ENCODE measurements around the gene APAF1. TPM values are rescaled to one million over a fixed set of nuclear protein-coding genes. Genes with fewer than 3 reads are reported as not detected.

APAF1 gene
- total RNA-seq, 2 experiments from 2014 or later = 19.6 to 20.8 TPM

DNA sequence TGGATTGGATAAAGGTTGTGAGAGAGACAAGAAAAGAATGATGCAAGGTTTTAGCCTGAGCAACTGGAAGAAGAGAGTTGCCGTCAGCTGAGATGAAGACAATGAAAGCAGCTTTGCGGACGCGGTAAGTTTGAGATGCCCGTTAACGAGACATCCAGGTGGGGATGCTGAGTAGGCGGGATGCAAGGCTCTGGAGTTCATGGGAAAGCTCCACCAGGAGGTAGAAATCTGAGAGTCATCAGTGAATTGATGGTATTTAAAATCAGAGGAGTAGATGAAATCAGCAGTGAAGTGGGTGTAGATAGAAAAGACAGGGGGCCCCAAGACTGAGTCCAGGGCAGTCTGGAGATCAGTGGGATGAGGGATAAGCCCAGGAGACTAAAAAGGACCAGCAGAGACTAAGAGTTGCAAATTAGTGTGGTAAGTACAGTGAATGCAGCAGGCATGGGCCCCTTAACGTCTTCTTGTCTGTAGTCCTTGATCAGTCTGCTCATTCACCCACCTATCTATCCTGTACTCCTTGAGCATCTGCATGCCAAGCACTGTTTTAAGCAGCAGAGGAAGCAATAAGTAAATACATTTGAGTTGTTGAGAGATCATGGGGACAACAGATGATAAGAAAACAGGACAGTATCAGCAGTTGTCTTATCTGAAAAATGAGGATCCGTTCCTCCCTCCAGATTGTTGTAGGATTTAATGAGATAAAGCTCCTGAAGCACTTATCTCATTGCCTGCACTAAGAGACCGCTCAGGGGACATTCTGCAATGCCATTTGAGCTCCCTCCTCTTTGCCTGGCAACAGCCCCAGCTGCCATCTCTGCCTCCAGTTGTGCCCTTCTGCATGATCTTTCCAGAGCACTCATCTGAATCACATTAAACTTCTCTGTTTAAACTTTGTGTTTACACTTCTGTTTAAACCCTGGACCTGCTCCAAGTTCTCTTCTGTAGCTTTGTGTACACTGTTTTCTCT lies 91.5 kb downstream of the APAF1 start:
- H3K27ac Mint-ChIP-seq = no peak overlapping the region
- POLR2A ChIA-PET = interaction anchor here (0.7 kb wide), 1 partner anchor 141 kb away, joined by 3 read pairs; no protein-coding TSS in a partner anchor

DNA sequence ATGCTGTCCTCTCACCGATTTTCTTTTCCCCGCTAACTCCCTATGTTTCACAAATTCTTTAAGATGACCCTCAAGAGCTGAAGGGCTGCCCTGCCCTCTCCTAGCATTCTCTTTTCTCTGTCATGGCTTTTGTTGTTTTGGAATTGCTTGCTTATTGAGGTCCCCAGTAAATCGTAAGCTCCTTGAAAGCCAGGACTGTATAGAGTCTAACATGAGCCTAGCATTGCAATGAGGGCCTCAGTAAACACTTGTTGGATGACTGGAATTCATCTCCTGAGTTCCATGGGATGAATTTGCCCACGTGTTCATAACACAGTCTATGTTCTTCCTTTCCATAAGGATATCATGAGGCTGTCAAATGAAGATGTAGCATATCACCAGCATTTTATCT lies 92.2 kb downstream of the APAF1 start:
- no peaks in the 10 kb centered on the region for H3K9me3 Mint-ChIP-seq
- ChIA-PET CTCF (no interaction called here), POLR2A (no interaction called here)
- H3K27ac Mint-ChIP-seq = no peak overlapping the region
- H3K27me3 Mint-ChIP-seq = no peaks in the 10 kb centered on the region
- no peak for DNase-seq
- intact Hi-C loops (cut with micrococcal nuclease) = no loop called here
- H3K36me3 Mint-ChIP-seq = peaks cover 1% of the 10 kb centered on the region
- H3K4me3 Mint-ChIP-seq = no peak overlapping the region
- peaks cover 51% of the 10 kb centered on the region for H3K4me1 Mint-ChIP-seq (ENCODE audit: low read depth)

More for the DNA sequence above, 91.5 kb downstream of the APAF1 start:
- Mint-ChIP-seq H3K4me1 (ENCODE audit: low read depth) (peaks cover 44% of the 10 kb centered on the region), H3K9me3 (no peaks in the 10 kb centered on the region), H3K4me3 (no peak overlapping the region), H3K27me3 (no peaks in the 10 kb centered on the region), H3K36me3 (peaks cover 1% of the 10 kb centered on the region)
- no peak for DNase-seq
- intact Hi-C loops (cut with micrococcal nuclease) = no loop called here
- CTCF ChIA-PET = interaction anchor here (1.3 to 2.5 kb wide), 2 partner anchors 11 to 37 kb away, joined by 4 to 11 read pairs; no protein-coding TSS in a partner anchor

DNA sequence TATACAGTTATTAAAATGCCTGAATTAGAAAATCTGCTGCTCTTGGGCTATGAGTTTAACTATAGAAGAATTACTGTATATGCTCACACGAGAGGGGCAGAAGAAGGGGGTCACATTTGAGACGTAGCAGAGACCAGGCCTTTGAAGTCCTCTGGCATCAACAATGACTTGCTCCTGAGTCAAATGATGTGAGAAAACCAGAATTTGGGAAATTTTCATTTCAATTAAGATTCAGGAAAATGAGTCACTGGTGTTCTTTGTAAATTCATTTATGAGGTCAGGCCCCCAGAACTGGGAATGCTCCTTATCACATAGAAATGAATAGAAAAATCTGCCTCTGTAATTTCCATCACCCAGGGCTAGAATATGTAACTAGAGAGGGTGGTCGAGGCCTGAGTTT lies 92.9 kb downstream of the APAF1 start:
- Mint-ChIP-seq H3K9me3 (no peaks in the 10 kb centered on the region), H3K27me3 (no peaks in the 10 kb centered on the region), H3K4me3 (no peak overlapping the region), H3K36me3 (no peaks in the 10 kb centered on the region), H3K4me1 (ENCODE audit: low read depth) (peaks cover 57% of the 10 kb centered on the region), H3K27ac (no peak overlapping the region)
- ChIA-PET CTCF (no interaction called here), POLR2A (no interaction called here)
- intact Hi-C loops (cut with micrococcal nuclease) = no loop called here
- no peak for DNase-seq

DNA sequence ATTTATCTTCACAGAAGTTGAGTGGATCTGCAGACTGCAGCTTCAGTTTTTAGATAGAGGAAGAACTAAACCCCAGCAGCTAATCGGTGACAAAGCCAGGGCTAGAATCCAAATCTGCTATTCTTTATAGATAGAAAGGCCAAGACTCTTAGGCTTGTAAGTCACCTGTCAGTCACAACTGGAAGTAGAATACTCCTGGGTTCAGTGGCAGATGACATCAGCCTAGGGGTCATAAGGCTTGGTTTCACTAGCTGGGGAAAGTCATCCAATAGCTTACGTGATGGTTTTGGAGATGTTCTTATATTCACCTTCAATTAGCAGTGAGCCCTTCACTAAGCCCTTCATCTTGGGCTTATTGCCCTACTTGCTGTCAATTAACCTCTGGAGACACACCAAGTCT lies 93.4 kb downstream of the APAF1 start:
- Mint-ChIP-seq H3K9me3 (no peaks in the 10 kb centered on the region), H3K4me1 (ENCODE audit: low read depth) (peaks cover 62% of the 10 kb centered on the region), H3K27me3 (no peaks in the 10 kb centered on the region), H3K4me3 (no peak overlapping the region), H3K27ac (no peak overlapping the region), H3K36me3 (no peaks in the 10 kb centered on the region)
- DNase-seq = peak; percentile 48
- ChIA-PET POLR2A (interaction anchor here (1.3 kb wide), 1 partner anchor 95 kb away, joined by 4 read pairs; no protein-coding TSS in a partner anchor), CTCF (no interaction called here)
- intact Hi-C loops (cut with micrococcal nuclease) = no loop called here

DNA sequence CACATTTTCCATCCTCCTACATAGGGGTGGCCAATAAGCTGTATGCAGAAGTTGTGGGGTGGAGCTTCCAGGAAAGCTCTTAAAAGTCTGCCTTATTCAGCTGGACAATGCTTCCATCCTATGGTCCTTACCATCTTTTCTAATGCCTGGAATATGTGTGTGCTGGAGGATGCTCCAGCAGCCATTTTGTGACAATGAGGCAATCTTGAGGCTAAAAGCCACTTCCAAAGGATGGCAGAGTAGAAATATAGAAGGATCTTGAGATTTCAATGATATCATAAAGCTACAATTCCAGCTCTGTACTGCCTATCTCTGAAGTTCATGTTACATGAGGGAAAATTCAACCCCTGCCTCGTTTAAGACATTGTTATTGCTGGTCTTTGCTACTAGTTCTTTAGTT lies 95.7 kb downstream of the APAF1 start:
- no peak for DNase-seq
- intact Hi-C loops (cut with micrococcal nuclease) = loop anchor here (1.0 to 10.0 kb wide), 9 partner anchors 14 to 1836 kb away; partner anchors contain the start of genes ACTR6, APAF1, DEPDC4 and IKBIP
- peaks cover 61% of the 10 kb centered on the region for H3K4me1 Mint-ChIP-seq (ENCODE audit: low read depth)
- ChIA-PET POLR2A (interaction anchor here (1.7 to 3.2 kb wide), 3 partner anchors 13 to 224 kb away, joined by 4 to 35 read pairs (median 5); no protein-coding TSS in a partner anchor), CTCF (interaction anchor here (0.7 to 4.6 kb wide), 9 partner anchors 10 to 258 kb away, joined by 3 to 39 read pairs (median 8); no protein-coding TSS in a partner anchor)
- no peaks in the 10 kb centered on the region for H3K36me3 Mint-ChIP-seq
- peak overlapping the region; percentile 95 for H3K27ac Mint-ChIP-seq
- no peaks in the 10 kb centered on the region for H3K9me3 Mint-ChIP-seq
- peak overlapping the region; percentile 45 for H3K4me3 Mint-ChIP-seq
- no peaks in the 10 kb centered on the region for H3K27me3 Mint-ChIP-seq

DNA sequence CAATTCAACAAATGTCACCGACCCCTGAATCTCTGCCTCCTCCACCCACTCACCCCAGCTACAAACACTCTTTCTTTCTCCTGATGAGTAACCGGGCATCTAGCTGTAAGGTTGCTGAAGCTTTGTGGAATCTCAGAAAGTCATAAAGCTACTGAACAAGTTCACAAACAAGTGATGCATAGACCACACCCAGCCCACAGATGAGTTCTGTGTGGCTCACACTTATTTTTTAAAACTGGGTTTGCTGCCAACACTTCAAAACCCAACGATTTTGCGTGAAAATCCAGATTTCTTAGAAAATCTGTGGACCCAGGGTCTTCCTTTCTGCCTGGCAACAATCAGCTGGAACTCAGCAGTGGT lies 96.1 kb downstream of the APAF1 start:
- ChIA-PET POLR2A (interaction anchor here (1.7 to 3.2 kb wide), 3 partner anchors 12 to 225 kb away, joined by 4 to 35 read pairs (median 5); no protein-coding TSS in a partner anchor), CTCF (interaction anchor here (0.7 to 4.6 kb wide), 9 partner anchors 11 to 258 kb away, joined by 3 to 39 read pairs (median 8); no protein-coding TSS in a partner anchor)
- H3K4me3 Mint-ChIP-seq = peak overlapping the region; percentile 45
- no peaks in the 10 kb centered on the region for H3K9me3 Mint-ChIP-seq
- intact Hi-C loops (cut with micrococcal nuclease) = loop anchor here (1.0 to 10.0 kb wide), 9 partner anchors 13 to 1836 kb away; partner anchors contain the start of genes ACTR6, APAF1, DEPDC4 and IKBIP
- DNase-seq = peak; percentile 78
- H3K4me1 Mint-ChIP-seq (ENCODE audit: low read depth) = peaks cover 65% of the 10 kb centered on the region
- H3K27ac Mint-ChIP-seq = peak overlapping the region; percentile 95
- H3K27me3 Mint-ChIP-seq = peaks cover 3% of the 10 kb centered on the region
- no peaks in the 10 kb centered on the region for H3K36me3 Mint-ChIP-seq

DNA sequence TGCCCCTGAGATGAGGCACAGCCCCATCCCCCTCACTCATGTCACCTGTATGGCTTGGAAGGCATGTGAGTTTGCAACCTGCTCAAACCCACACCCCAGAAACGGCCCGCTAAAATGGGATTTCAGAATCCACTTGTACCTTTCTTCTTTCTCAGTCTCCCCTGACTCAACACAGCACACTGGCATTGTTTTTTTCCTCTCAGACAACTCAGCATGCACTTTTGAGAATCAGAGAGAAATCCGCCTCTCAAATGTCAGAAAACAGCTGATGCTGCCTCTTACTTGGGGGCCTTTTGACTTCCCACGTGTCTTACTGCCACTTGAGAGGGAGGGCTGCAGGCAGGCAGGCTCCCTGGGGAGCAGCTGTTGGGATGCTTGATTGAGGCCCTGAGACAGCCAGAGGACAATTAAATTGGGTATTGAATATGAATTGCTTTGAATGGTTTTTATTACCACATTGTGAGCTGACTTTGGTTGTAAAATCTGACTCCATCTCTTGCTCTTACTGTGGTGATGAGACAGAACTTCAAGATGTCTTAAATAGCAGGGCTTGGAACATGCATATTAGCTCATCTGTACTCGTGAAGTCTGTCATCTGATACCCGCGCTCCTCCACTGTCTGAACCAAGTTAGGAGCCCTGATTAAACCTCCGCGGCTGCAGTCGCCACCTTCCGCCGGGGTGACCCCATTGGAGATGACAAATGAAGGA lies 96.6 kb downstream of the APAF1 start:
- intact Hi-C loops (cut with micrococcal nuclease) = loop anchor here (1.0 to 10.0 kb wide), 10 partner anchors 13 to 1837 kb away; partner anchors contain the start of genes ACTR6, APAF1, DEPDC4 and IKBIP
- ChIA-PET CTCF (interaction anchor here (0.7 to 4.6 kb wide), 10 partner anchors 11 to 257 kb away, joined by 3 to 39 read pairs (median 6); no protein-coding TSS in a partner anchor), POLR2A (interaction anchor here (0.7 to 3.2 kb wide), 4 partner anchors 12 to 225 kb away, joined by 3 to 35 read pairs (median 4); no protein-coding TSS in a partner anchor)
- peaks cover 70% of the 10 kb centered on the region for H3K4me1 Mint-ChIP-seq (ENCODE audit: low read depth)
- H3K27me3 Mint-ChIP-seq = peaks cover 7% of the 10 kb centered on the region
- no peaks in the 10 kb centered on the region for H3K9me3 Mint-ChIP-seq
- no peaks in the 10 kb centered on the region for H3K36me3 Mint-ChIP-seq
- peak overlapping the region; percentile 95 for H3K27ac Mint-ChIP-seq
- DNase-seq = peak; percentile 80
- peak overlapping the region; percentile 45 for H3K4me3 Mint-ChIP-seq

DNA sequence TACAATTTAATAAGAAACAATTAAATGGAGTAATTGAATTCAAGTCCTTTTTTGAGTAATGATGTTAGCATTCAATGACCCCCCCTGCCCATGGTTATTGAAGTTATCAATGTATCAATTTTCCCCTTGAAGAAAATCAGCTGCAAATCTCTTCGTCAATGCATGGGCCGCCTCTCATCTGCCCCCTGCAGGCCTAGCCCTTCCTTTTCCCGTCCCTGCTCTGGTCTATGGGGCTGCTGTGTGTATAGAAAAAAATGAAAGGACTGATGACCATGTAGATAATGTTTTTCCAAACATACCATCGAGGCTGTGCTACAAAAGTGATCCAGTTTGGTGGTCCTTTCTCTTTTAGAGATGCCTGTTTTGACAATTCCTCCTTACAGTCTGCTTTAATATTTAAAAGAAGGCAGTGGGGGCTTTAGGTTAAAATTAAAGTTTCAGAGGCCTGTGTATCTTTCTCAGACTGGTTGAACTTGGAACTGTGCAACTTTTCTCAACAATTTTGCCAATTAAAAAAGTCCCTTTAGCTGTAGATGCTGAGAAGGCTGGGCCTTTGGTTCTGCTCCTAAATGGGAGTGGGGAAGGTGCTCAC lies 98.4 kb downstream of the APAF1 start:
- Mint-ChIP-seq H3K27me3 (peaks cover 16% of the 10 kb centered on the region), H3K9me3 (no peaks in the 10 kb centered on the region), H3K27ac (peak overlapping the region; percentile 57), H3K36me3 (no peaks in the 10 kb centered on the region), H3K4me1 (ENCODE audit: low read depth) (peaks cover 60% of the 10 kb centered on the region), H3K4me3 (no peak overlapping the region)
- intact Hi-C loops (cut with micrococcal nuclease) = loop anchor here (1.0 to 10.0 kb wide), 3 partner anchors 44 to 1839 kb away; partner anchors contain the start of genes DEPDC4, NEDD1 and SCYL2
- POLR2A ChIA-PET = no interaction called here
- CTCF ChIA-PET = interaction anchor here (1.2 to 4.6 kb wide), 6 partner anchors 9 to 255 kb away, joined by 4 to 39 read pairs (median 20); no protein-coding TSS in a partner anchor
- DNase-seq = peak; percentile 76

DNA sequence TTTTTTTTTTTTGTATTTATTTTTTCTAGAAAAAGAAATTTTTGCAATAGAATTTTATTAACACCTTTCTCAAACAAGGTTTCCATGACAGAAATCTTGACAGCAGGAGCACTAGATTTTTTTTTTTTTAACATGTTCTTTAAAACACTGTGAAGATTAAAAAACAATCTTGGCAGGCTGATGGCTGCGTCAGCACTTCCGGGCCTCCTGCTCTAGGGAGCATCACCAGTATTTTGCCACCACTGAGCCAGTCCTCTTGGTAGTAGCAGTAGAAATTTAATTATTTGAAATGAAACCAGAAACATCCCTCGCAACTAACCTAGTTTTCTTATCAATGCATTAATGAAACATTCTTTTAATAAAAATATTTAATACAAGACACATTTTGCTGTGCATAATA lies 99.6 kb downstream of the APAF1 start:
- H3K4me1 Mint-ChIP-seq (ENCODE audit: low read depth) = peaks cover 49% of the 10 kb centered on the region
- H3K27me3 Mint-ChIP-seq = peaks cover 16% of the 10 kb centered on the region
- H3K27ac Mint-ChIP-seq = no peak overlapping the region
- intact Hi-C loops (cut with micrococcal nuclease) = loop anchor here (5.0 to 10.0 kb wide), 2 partner anchors 1523 to 1840 kb away; partner anchors contain the start of genes DEPDC4, NEDD1 and SCYL2
- DNase-seq = peak; percentile 48
- peak overlapping the region; percentile 53 for H3K4me3 Mint-ChIP-seq
- H3K9me3 Mint-ChIP-seq = no peaks in the 10 kb centered on the region
- ChIA-PET CTCF (no interaction called here), POLR2A (no interaction called here)
- no peaks in the 10 kb centered on the region for H3K36me3 Mint-ChIP-seq

DNA sequence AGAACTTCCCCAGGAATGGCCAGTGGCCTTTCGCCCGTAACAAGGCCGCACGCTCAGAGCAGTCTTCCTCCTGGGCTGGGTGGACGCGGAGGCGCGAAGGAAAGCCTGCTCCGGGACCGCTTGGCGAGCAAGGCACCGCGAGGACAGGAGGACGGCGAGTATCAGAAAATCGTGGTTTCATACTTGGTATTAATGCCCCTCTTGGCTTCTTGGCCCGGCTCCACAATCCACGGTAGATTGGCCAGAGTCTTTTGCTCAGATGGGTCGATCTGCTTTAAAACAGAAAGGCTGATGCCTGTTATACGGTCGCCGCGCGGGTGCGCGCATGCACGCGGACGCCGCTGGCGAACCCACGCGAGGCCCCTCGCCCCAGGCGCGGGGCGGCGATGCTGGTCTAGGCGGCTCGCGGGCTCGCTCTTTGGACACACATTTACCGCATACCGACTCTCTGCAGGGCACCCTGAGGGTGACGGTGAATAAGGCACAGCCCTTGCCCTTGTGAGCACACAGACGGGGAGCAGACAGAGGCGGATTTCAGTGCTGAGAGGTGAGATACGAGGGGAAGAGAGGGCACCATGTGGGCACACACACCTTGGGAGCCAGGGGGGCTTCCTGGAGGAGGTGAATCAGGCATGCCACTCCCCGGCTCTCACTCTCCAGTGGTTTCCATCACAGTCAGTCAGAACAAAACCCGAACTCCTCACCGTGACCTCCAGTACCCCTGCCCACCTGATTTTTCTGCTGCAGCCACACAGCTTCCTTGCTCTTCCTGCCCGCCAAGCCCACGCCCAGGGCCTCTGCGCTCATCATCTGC lies 100.7 kb downstream of the APAF1 start:
- intact Hi-C loops (cut with micrococcal nuclease) = loop anchor here (1.0 to 10.0 kb wide), 2 partner anchors 9 to 1841 kb away; partner anchors contain the start of gene NEDD1
- CTCF ChIA-PET = no interaction called here
- H3K36me3 Mint-ChIP-seq = no peaks in the 10 kb centered on the region
- peaks cover 38% of the 10 kb centered on the region for H3K4me1 Mint-ChIP-seq (ENCODE audit: low read depth)
- H3K27me3 Mint-ChIP-seq = peaks cover 16% of the 10 kb centered on the region
- DNase-seq = peak; percentile 76
- H3K27ac Mint-ChIP-seq = peak overlapping the region; percentile 73
- H3K4me3 Mint-ChIP-seq = peak overlapping the region; percentile 71
- POLR2A ChIA-PET = interaction anchor here (1.4 kb wide), 1 partner anchor 21 kb away, joined by 4 read pairs; no protein-coding TSS in a partner anchor
- H3K9me3 Mint-ChIP-seq = no peaks in the 10 kb centered on the region
